ENCODE results near the gene GCK. TPM values are rescaled to one million over a fixed set of nuclear protein-coding genes. Genes with fewer than 3 reads are reported as not detected.

The GCK gene
- total and polyA plus RNA-seq, 4 donors: 0.09 to 12.7 (median 0.44) TPM

GRCh38 chr7:44229546-44230105 lies 40.4 kb upstream of the GCK start:
- no peak overlapping the region for H3K9ac ChIP-seq (ENCODE audit: low read depth in 1 of 2, low read length in 2 of 2)
- no peak overlapping the region for H3K27ac ChIP-seq (ENCODE audit: low read depth in 1 of 2, low read length in 2 of 2)
- H3K27me3 ChIP-seq (ENCODE audit: control insufficient read depth in 4 of 4, insufficient read depth in 4 of 4, low read length in 3 of 4): no peaks in the 10 kb centered on the region
- H3K4me1 ChIP-seq (ENCODE audit: control insufficient read depth in 4 of 4, insufficient read depth in 4 of 4, low read length in 3 of 4): no peaks in the 10 kb centered on the region
- no peak for TF ChIP-seq YY1 (IDR thresholded peaks at IDR 0.05)
- no peak for TF ChIP-seq REST (IDR thresholded peaks at IDR 0.05)
- TF ChIP-seq HNF4A (conservative IDR thresholded peaks at IDR 0.05): no peak
- TF ChIP-seq RXRA (IDR thresholded peaks at IDR 0.05): no peak
- TF ChIP-seq HNF4G (IDR thresholded peaks at IDR 0.05): no peak
- TF ChIP-seq MAX (IDR thresholded peaks at IDR 0.05): no peak
- no peak for TF ChIP-seq EGR1 (IDR thresholded peaks at IDR 0.05; ENCODE audit: low read depth in 2 of 2)
- no peak for TF ChIP-seq TAF1 (conservative IDR thresholded peaks at IDR 0.05)
- no peak for TF ChIP-seq GABPA (IDR thresholded peaks at IDR 0.05 in 1 of 2, conservative IDR thresholded peaks at IDR 0.05 in 1 of 2)
- TF ChIP-seq, protein P1, sequence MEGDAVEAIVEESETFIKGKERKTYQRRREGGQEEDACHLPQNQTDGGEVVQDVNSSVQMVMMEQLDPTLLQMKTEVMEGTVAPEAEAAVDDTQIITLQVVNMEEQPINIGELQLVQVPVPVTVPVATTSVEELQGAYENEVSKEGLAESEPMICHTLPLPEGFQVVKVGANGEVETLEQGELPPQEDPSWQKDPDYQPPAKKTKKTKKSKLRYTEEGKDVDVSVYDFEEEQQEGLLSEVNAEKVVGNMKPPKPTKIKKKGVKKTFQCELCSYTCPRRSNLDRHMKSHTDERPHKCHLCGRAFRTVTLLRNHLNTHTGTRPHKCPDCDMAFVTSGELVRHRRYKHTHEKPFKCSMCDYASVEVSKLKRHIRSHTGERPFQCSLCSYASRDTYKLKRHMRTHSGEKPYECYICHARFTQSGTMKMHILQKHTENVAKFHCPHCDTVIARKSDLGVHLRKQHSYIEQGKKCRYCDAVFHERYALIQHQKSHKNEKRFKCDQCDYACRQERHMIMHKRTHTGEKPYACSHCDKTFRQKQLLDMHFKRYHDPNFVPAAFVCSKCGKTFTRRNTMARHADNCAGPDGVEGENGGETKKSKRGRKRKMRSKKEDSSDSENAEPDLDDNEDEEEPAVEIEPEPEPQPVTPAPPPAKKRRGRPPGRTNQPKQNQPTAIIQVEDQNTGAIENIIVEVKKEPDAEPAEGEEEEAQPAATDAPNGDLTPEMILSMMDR (IDR thresholded peaks at IDR 0.05; ENCODE audit: low read depth, low read length, missing input control): no peak
- TF ChIP-seq, protein P2, sequence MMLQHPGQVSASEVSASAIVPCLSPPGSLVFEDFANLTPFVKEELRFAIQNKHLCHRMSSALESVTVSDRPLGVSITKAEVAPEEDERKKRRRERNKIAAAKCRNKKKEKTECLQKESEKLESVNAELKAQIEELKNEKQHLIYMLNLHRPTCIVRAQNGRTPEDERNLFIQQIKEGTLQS (IDR thresholded peaks at IDR 0.05): no peak
- TF ChIP-seq FOXA2 (IDR thresholded peaks at IDR 0.05): no peak
- TF ChIP-seq, protein P3, sequence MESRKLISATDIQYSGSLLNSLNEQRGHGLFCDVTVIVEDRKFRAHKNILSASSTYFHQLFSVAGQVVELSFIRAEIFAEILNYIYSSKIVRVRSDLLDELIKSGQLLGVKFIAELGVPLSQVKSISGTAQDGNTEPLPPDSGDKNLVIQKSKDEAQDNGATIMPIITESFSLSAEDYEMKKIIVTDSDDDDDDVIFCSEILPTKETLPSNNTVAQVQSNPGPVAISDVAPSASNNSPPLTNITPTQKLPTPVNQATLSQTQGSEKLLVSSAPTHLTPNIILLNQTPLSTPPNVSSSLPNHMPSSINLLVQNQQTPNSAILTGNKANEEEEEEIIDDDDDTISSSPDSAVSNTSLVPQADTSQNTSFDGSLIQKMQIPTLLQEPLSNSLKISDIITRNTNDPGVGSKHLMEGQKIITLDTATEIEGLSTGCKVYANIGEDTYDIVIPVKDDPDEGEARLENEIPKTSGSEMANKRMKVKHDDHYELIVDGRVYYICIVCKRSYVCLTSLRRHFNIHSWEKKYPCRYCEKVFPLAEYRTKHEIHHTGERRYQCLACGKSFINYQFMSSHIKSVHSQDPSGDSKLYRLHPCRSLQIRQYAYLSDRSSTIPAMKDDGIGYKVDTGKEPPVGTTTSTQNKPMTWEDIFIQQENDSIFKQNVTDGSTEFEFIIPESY (IDR thresholded peaks at IDR 0.05): no peak
- no peak overlapping the region for H3K4me3 ChIP-seq (ENCODE audit: low read depth in 1 of 3, low read length in 3 of 3)
- no peak for DNase-seq (ENCODE audit: low spot score)
- H3K36me3 ChIP-seq (ENCODE audit: control insufficient read depth in 4 of 4, insufficient read depth in 3 of 4, low read depth in 1 of 4, low read length in 3 of 4): no peaks in the 10 kb centered on the region
- H3K9me3 ChIP-seq (ENCODE audit: control insufficient read depth in 4 of 4, low read length in 3 of 4): no peaks in the 10 kb centered on the region
- 88% methylated on average over 11 of the region's 11 CpGs for WGBS
